Hepatocyte (in vitro differentiated cells): ENCODE measurements around the gene GMPPB. TPM values are rescaled to one million over a fixed set of nuclear protein-coding genes. Genes with fewer than 3 reads are reported as not detected.

Experiments
- DNase-seq: peaks from one replicate; pipeline ENCODE4 v3.0.0-alpha.2; 2016; ENCODE audit warnings: low spot score
- H2AFZ ChIP-seq: fragments of 200-600 bp; sonication (generic); 2 replicates; pipeline ENCODE4 v1.6.0; 2016; ENCODE audit warnings: antibody characterized with exemption, mild to moderate bottlenecking
- H3K27ac ChIP-seq: fragments of 200-600 bp; sonication (generic); 2 replicates; pipeline ENCODE4 v1.5.1; 2016; ENCODE audit warnings: mild to moderate bottlenecking
- H3K27me3 ChIP-seq: fragments of 200-600 bp; sonication (generic); 2 replicates; pipeline ENCODE4 v1.6.1; 2016
- H3K36me3 ChIP-seq: fragments of 200-600 bp; sonication (generic); replicated peaks from 2 replicates; pipeline ENCODE4 v1.5.1; 2016; ENCODE audit warnings: low read depth; ENCODE audit not compliant: insufficient read depth
- H3K4me1 ChIP-seq: fragments of 200-600 bp; sonication (generic); 2 replicates; pipeline ENCODE4 v1.5.1; 2016; ENCODE audit warnings: mild to moderate bottlenecking, moderate library complexity; ENCODE audit not compliant: insufficient read depth
- H3K4me2 ChIP-seq: fragments of 200-600 bp; sonication (generic); 2 replicates; pipeline ENCODE4 v1.6.0; 2016
- H3K4me3 ChIP-seq: fragments of 200-600 bp; sonication (generic); 2 replicates; pipeline ENCODE4 v1.5.1; 2016; ENCODE audit warnings: mild to moderate bottlenecking
- H3K79me2 ChIP-seq: fragments of 200-600 bp; sonication (generic); 2 replicates; pipeline ENCODE4 v1.6.0; 2017; ENCODE audit warnings: mild to moderate bottlenecking
- H3K9me2 ChIP-seq: fragments of 200-600 bp; sonication (generic); replicated peaks from 2 replicates; pipeline ENCODE4 v1.6.0; 2017; ENCODE audit warnings: mild to moderate bottlenecking; ENCODE audit not compliant: insufficient read depth
- H3K9me3 ChIP-seq: fragments of 200-600 bp; sonication (generic); 2 replicates; pipeline ENCODE4 v1.5.1; 2016; ENCODE audit warnings: low read depth, mild to moderate bottlenecking
- H4K20me1 ChIP-seq: fragments of 200-600 bp; sonication (generic); 2 replicates; pipeline ENCODE4 v1.6.0; 2016; ENCODE audit warnings: mild to moderate bottlenecking; ENCODE audit not compliant: insufficient read depth, poor library complexity, severe bottlenecking
- EZH2 ChIP-seq: fragments of 200-600 bp; sonication (generic); IDR thresholded peaks from 2 replicates; pipeline ENCODE4 v1.6.1; 2016; ENCODE audit warnings: antibody characterized with exemption, mild to moderate bottlenecking, borderline replicate concordance
- EZH2phosphoT487 ChIP-seq: fragments of 200-600 bp; sonication (generic); IDR thresholded peaks from one replicate; pipeline ENCODE4 v1.6.1; 2018; ENCODE audit warnings: antibody characterized with exemption, mild to moderate bottlenecking, low read depth, moderate library complexity; ENCODE audit not compliant: unreplicated experiment, severe bottlenecking
- WGBS: methylation state at CpG from one replicate; pipeline ENCODE4 v1.1.6; 2016; ENCODE audit warnings: low lambda C conversion rate; ENCODE audit errors: missing lambda C conversion rate; 5-methylcytosine and 5-hydroxymethylcytosine counted together
- polyA plus RNA-seq: library from polyadenylated mRNA; unstranded; fragments of >200 nt; fragmentation: Nextera tagmentation; extraction: Ambion mirVana; gene quantifications from 2 replicates; pipeline ENCODE4 v1.2.1, GENCODE V29; 2016
- total RNA-seq: library from RNA; depleted of rRNA; stranded (reverse); fragments of >200 nt; gene quantifications from 2 replicates; pipeline ENCODE4 v1.2.3, GENCODE V29; 2014
- TF ChIP-seq, protein P1 (sequence below): fragments of 200-600 bp; sonication (generic); IDR thresholded peaks from 2 replicates; pipeline ENCODE4 v1.5.1; 2016; ENCODE audit warnings: antibody characterized with exemption, mild to moderate bottlenecking; ENCODE audit not compliant: poor library complexity

GMPPB gene
- total and polyA plus RNA-seq, 2 experiments from 2014 or later, result 24.3 to 41.0 TPM

DNA sequence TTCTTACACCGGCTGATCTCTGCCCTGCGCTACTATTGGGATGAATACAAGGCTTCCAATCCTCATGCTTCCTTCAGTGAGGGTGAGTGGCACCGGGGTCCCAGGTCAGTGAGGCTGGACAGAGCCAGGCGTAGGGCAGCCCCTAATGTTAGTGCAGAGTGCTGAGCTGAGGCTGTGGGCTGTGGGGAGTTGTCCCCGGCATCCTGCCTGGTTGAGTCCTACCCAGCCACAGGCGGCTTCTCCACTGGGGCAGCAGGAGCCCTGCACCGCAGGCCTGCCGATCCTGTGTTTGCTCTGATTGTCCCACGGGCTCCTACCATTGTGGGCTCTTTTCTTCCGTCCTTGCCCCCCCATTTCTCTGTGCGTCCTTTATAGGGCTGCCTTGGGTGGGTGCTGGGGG, 21.1 kb downstream of the GMPPB start:
- H3K4me2 ChIP-seq, result no peak overlapping the region
- H3K27me3 ChIP-seq, result no peaks in the 10 kb centered on the region
- H4K20me1 ChIP-seq, result no peaks in the 10 kb centered on the region
- TF ChIP-seq EZH2 (no peak), EZH2phosphoT487 (no peak)
- TF ChIP-seq, protein P1, sequence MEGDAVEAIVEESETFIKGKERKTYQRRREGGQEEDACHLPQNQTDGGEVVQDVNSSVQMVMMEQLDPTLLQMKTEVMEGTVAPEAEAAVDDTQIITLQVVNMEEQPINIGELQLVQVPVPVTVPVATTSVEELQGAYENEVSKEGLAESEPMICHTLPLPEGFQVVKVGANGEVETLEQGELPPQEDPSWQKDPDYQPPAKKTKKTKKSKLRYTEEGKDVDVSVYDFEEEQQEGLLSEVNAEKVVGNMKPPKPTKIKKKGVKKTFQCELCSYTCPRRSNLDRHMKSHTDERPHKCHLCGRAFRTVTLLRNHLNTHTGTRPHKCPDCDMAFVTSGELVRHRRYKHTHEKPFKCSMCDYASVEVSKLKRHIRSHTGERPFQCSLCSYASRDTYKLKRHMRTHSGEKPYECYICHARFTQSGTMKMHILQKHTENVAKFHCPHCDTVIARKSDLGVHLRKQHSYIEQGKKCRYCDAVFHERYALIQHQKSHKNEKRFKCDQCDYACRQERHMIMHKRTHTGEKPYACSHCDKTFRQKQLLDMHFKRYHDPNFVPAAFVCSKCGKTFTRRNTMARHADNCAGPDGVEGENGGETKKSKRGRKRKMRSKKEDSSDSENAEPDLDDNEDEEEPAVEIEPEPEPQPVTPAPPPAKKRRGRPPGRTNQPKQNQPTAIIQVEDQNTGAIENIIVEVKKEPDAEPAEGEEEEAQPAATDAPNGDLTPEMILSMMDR, result no peak
- H3K27ac ChIP-seq, result no peak overlapping the region
- no peaks in the 10 kb centered on the region for H3K79me2 ChIP-seq
- no peaks in the 10 kb centered on the region for H3K9me2 ChIP-seq
- no peaks in the 10 kb centered on the region for H3K4me1 ChIP-seq
- H3K9me3 ChIP-seq, result no peaks in the 10 kb centered on the region
- no peak for DNase-seq
- 98% methylated on average over 11 of the region's 11 CpGs for WGBS
- no peak overlapping the region for H2AFZ ChIP-seq
- H3K4me3 ChIP-seq, result no peak overlapping the region
- H3K36me3 ChIP-seq, result no peaks in the 10 kb centered on the region

DNA sequence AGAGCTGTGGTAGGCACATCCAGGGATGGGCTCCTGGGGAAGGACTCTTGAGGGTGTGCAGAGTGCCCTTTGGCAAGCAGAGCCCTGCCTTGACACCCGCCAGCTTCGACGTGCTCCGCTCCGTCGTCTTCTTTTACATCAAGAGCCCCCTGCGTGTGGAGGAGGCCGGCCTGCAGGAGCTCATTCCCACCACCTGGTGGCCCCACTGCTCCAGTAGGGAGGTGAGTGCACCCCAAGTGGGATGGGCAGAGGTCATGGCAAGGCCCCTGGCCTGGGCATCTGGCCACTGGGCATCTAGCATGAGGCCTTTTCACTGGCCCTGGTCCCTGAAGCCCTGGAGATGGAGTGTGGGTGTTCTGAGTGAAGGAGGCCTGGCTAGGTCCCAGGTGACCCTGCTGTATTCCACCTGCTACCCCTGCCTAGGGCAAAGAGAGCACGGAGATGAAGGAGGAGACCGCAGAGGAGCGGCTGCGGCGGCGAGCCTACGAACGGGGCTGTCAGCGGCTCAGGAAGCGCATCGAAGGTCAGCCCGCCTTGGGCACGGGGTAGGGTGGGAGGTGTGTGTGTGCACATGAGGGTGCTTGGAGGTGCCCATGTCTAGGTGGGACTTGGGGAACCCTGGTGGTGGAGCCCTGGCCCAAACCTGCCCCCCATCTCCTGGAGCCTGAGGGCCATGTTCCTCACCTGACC, 22.2 kb downstream of the GMPPB start:
- Histone ChIP-seq H3K79me2 (no peaks in the 10 kb centered on the region), H3K4me2 (no peak overlapping the region)

DNA sequence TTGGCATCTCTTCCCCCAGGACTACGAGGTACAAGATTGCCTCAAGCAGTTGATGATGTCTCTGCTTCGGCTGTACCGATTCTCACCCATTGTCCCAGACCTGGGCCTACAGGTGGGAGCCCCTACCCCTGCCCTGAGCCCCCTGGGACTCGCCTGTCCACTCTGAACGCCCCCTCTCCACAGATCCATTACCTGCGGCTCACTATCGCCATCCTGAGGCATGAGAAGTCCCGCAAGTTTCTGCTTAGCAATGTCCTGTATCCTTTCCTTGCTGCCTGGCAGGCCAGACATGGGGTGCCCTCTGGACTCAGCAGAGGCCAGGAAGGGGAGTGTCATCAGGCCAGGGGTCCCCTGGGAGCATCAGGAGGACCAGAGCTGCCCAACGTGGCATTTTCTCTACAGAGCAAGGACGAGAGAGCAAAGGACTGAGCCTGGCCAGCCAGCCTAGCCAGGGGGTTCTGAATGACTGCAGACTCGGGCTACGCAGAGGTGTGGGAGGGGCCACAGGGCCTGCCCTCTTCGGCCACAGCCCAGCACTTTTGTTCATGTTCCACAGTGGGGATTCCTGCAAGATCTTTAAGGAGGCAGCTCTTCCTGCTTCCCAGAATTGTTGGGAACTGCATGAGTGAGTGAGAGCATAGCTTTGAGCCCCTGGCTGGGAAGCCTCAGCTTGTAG, 23.2 kb downstream of the GMPPB start:
- Histone ChIP-seq H3K36me3 (no peaks in the 10 kb centered on the region), H3K9me3 (no peaks in the 10 kb centered on the region), H3K27me3 (no peaks in the 10 kb centered on the region), H4K20me1 (no peaks in the 10 kb centered on the region), H3K9me2 (no peaks in the 10 kb centered on the region), H3K27ac (no peak overlapping the region), H3K4me2 (no peak overlapping the region), H3K79me2 (no peaks in the 10 kb centered on the region), H3K4me1 (no peaks in the 10 kb centered on the region), H3K4me3 (no peak overlapping the region), H2AFZ (no peak overlapping the region)
- 85% methylated on average over 13 of the region's 13 CpGs for WGBS
- no peak for TF ChIP-seq EZH2
- TF ChIP-seq EZH2phosphoT487, result no peak
- TF ChIP-seq, protein P1, result no peak
- DNase-seq, result no peak

More for the DNA sequence above, 22.2 kb downstream of the GMPPB start:
- WGBS, result 93% methylated on average over 21 of the region's 21 CpGs
- Histone ChIP-seq H3K9me3 (no peaks in the 10 kb centered on the region), H3K9me2 (no peaks in the 10 kb centered on the region), H2AFZ (no peak overlapping the region), H3K4me3 (no peak overlapping the region), H4K20me1 (no peaks in the 10 kb centered on the region), H3K27me3 (no peaks in the 10 kb centered on the region), H3K4me1 (no peaks in the 10 kb centered on the region), H3K27ac (no peak overlapping the region), H3K36me3 (no peaks in the 10 kb centered on the region)
- TF ChIP-seq EZH2 (no peak), EZH2phosphoT487 (no peak)
- TF ChIP-seq, protein P1, result peak; percentile 39
- DNase-seq, result no peak
